Heart right ventricle (tissue), 16 donors: ENCODE results near the gene PRKCE. TPM values are rescaled to one million over a fixed set of nuclear protein-coding genes. Genes with fewer than 3 reads are reported as not detected.

Source experiments
- ATAC-seq, 8 donors: fragments of 200-7000 bp; cut with Tn5 transposase; one replicate each; pipeline ENCODE4 v1.9.1; 2020; ENCODE audit warnings: mild to moderate bottlenecking in 8 of 8, moderate library complexity in 8 of 8, moderate number of reproducible peaks in 1 of 8
- DNase-seq, 2 donors: peaks; one replicate each; pipeline ENCODE4 v3.0.0-alpha.2; 2020
- H3K27ac ChIP-seq, 10 donors: fragments of 200-600 bp; sonication (generic) in 2 of 10; one replicate each; pipeline versions ENCODE4 v1.5.0 to v1.8.0; 2020 to 2022; ENCODE audit warnings: mild to moderate bottlenecking in 3 of 10
- H3K27me3 ChIP-seq, 7 donors: fragments of 200-600 bp; one replicate each; pipeline ENCODE4 v1.8.0; 2021 to 2022; ENCODE audit warnings: mild to moderate bottlenecking in 2 of 7
- H3K36me3 ChIP-seq, 9 donors: fragments of 200-600 bp; sonication (generic) in 1 of 9; one replicate each; pipeline versions ENCODE4 v1.5.0 to v1.8.0; 2020 to 2022; ENCODE audit warnings: mild to moderate bottlenecking in 2 of 9
- H3K4me1 ChIP-seq, 9 donors: fragments of 200-600 bp; sonication (generic) in 1 of 9; one replicate each; pipeline versions ENCODE4 v1.5.0 to v1.8.0; 2020 to 2022; ENCODE audit warnings: mild to moderate bottlenecking in 4 of 9
- H3K4me3 ChIP-seq, 10 donors: fragments of 200-600 bp; sonication (generic) in 2 of 10; one replicate each; pipeline versions ENCODE4 v1.5.0 to v1.8.0; 2020 to 2022; ENCODE audit warnings: mild to moderate bottlenecking in 7 of 10, moderate library complexity in 2 of 10
- H3K9me3 ChIP-seq, 11 donors: fragments of 200-600 bp in 10 of 11; sonication (generic) in 2 of 11; one replicate each; pipeline versions ENCODE4 v1.5.0 to v1.8.0; 2013 to 2022; ENCODE audit warnings: mild to moderate bottlenecking in 2 of 11, control low read depth in 1 of 11, moderate library complexity in 1 of 11
- CTCF ChIP-seq, 9 donors: fragments of 200-600 bp; sonication (generic) in 2 of 9; IDR thresholded peaks; one replicate each; pipeline versions ENCODE4 v1.5.0 to v1.8.0; 2021 to 2022; ENCODE audit warnings: antibody characterized with exemption in 9 of 9, mild to moderate bottlenecking in 5 of 9, moderate library complexity in 1 of 9
- WGBS, 2 donors: extraction: QIAGEN DNeasy Blood & Tissue Kit; methylation state at CpG; one replicate each; pipeline ENCODE4 v1.1.7; 2013; ENCODE audit warnings: inconsistent platforms in 1 of 2; 5-methylcytosine and 5-hydroxymethylcytosine counted together
- intact Hi-C, 10 donors: fragments of 100-400 bp; cut with DNase I; formaldehyde crosslinking; loops; one replicate each; pipeline versions ENCODE4 v1.11.1 to v1.14.2; 2022
- polyA plus RNA-seq, 2 donors: library from polyadenylated mRNA; stranded (reverse); fragments of 200-250 nt; gene quantifications; one replicate each; pipeline ENCODE4 v1.2.3, GENCODE V29; 2013
- total RNA-seq, 10 donors: library from RNA; stranded (reverse); fragmentation: NEBNext Ultra II Directional in 3 of 10; extraction: Animal tissue kit (Norgen Biotek cat#: 25700) in 3 of 10; gene quantifications; one replicate each; pipeline versions ENCODE4 v1.2.1 to v1.2.4, GENCODE V29; 2021 to 2023
- donor health status: Arrhythmogenic right ventricular cardiomyopathy.
- donor health status: ischemic (EF 13 %, LVEDD 7.1; RV severe dilation, severe dysfunction).
- donor health status: healthy with polysubstance abuse.
- donor health status: DM: no; HTN: yes; CAD: no.
- donor health status: DM: no; HTN: no; CAD: no.
- donor health status: ischemic (EF 25% LVEDD 6.9; RV normal size, moderate dysfunction).
- donor health status: ischemic (EF 25% LVEDD 5.7; RV mildly dilated, moderate dysfunction).
- donor health status: healthy.
- donor health status: DM: yes; HTN: yes; CAD: no.
- donor health status: Ischemic cardiomyopathy.
- donor health status: ischemic (EF 35%, LVEDD 5.7; RV mildly dilated, moderate dysfunction).
- donor health status: nonischemic (EF 11% LVEDD 7.7; RV severe dilation, severe dysfunction).
- donor health status: DM: yes; HTN: yes; CAD: no.
- donor health status: PGD.
- donor health status: ischemic (EF 29% LVEDD 5.4; RV normal size, mild dysfunction).
- donor health status: nonischemic (EF 23%, LVEDD 6.1; RV moderate dilation, normal function).

Gene PRKCE
- total and polyA plus RNA-seq, 12 donors = 3.7 to 22.7 (median 16.7) TPM

DNA sequence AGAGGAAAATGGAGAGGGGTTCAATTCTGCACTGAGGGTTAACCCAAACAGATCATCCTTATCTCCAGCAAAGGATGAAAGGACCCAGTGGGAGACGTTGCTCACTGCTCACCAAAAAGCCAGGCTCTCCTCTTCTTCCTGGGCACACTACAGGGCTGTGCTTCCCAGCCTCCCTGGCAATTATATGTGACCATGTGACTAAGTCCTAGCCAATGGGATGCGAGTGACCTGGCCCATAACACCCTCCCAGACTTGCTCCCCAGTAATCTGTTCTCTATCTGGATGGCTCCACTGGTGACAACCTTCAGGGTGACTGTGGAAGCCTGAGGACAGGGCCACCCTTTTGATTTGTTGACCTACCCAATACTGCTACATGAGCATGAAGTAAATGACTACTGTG lies 10.9 kb upstream of the PRKCE start:
- DNase-seq = no peak
- H3K9me3 ChIP-seq = no peaks in the 10 kb centered on the region
- no peak overlapping the region for H3K27ac ChIP-seq
- TF ChIP-seq CTCF (IDR thresholded peaks at IDR 0.05) = no peak
- intact Hi-C loops = loop anchor here in 2 of 10 donors (5.0 kb wide), 2 partner anchors 137 to 297 kb away; no protein-coding TSS in a partner anchor
- H3K4me1 ChIP-seq = peaks cover 0 to 21% (median 6%) of the 10 kb centered on the region in 9 donors
- no peak for ATAC-seq
- H3K27me3 ChIP-seq = peaks cover 0 to 17% (median 6%) of the 10 kb centered on the region in 7 donors
- WGBS, 2 donors = 71% methylated on average over 2 of the region's 2 CpGs
- H3K4me3 ChIP-seq = no peak overlapping the region
- no peaks in the 10 kb centered on the region for H3K36me3 ChIP-seq

DNA sequence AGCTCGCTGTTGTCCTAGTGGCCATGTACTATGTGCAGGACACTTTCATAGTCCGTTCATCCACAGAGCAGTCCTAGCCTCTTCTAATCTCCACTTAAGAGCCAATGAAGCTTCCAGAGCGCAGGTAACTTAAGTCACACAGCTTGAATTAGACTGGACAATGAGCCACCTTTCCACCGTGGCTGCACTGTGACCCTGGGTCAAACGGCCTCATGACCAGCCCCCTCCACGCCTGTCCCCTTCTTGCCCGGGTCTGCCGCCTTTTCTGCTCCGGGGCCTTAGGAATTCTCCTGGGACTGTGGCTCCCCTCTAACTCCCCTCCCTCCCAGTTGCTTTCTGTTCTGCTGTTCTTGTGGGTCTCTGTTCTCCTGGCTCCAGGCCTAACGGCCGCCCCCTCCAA lies 8.4 kb upstream of the PRKCE start:
- peak overlapping the region in 2 of 10 donors; percentile 33 to 64 for H3K27ac ChIP-seq
- ATAC-seq = peak in 6 of 8 donors; percentile 14 to 29 (median 24)
- 21 to 22% methylated on average over 11 of the region's 11 CpGs for WGBS, 2 donors

DNA sequence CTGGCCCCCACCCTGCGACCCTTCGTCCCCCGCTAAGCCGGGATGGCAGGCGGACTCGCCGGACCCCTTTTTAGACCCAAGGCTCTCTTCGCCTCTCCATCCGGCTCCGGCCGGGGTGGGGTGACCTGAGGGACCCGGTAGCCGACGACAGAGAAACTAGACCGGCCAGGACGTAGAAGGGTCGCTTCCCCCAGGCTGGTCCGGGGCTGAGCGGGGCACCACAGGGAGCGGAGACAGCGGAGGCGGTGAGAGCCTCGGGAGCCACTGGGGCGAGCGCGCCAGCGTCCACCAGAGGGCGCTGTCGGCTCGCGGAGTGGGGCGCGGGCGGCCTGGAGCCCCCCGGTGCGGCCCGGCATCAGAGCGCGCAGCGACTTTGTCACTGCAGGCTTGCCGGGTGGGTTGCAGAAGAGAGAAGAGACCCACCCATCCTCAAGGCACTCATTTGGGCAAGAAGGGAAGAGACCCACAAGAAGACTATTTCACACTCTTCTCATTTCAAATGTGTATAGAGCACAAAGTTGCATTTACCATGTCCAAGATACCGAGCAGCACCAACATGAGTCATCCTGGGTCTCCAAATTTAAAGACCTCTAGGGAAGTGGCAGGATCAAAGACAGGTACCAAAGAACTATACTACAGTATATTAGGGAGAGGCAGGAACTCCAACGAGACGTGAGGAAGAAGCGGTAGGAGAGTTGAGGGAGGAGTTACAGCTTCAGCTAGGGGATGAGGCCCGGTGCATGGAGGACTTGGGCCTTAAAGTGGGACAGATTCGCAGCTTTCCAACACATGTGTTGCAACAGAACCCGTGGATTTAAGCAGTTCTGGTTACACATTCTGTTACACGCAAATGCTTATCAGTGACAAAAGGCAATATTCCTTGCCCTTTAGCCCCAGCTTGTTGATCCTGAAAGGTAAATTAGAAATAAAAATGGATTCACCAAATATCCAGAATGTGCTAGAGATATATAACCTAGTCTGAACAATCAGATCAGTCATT lies 7.6 kb upstream of the PRKCE start:
- peak; percentile 62 to 79 for DNase-seq
- Histone ChIP-seq H3K9me3 (no peaks in the 10 kb centered on the region), H3K27ac (peak overlapping the region in 2 of 10 donors; percentile 33 to 64), H3K36me3 (no peaks in the 10 kb centered on the region), H3K4me3 (peak overlapping the region; percentile 42 to 69 (median 62)), H3K4me1 (peaks cover 2 to 22% (median 12%) of the 10 kb centered on the region in 9 donors), H3K27me3 (peaks cover 0 to 17% (median 6%) of the 10 kb centered on the region in 7 donors)
- 12 to 13% methylated on average over 49 of the region's 49 CpGs for WGBS, 2 donors
- intact Hi-C loops = loop anchor here (1.0 to 5.0 kb wide), 6 partner anchors 133 to 293 kb away; no protein-coding TSS in a partner anchor
- TF ChIP-seq CTCF (IDR thresholded peaks at IDR 0.05) = peak; percentile 96 to 100 (median 99)
- ATAC-seq = peak; percentile 95 to 97 (median 96)

More for the DNA sequence above, 8.4 kb upstream of the PRKCE start:
- no peak for DNase-seq
- intact Hi-C loops = loop anchor here (1.0 to 5.0 kb wide), 6 partner anchors 134 to 294 kb away; no protein-coding TSS in a partner anchor
- peaks cover 0 to 17% (median 6%) of the 10 kb centered on the region in 7 donors for H3K27me3 ChIP-seq
- H3K4me1 ChIP-seq = peaks cover 0 to 15% (median 11%) of the 10 kb centered on the region in 9 donors
- H3K9me3 ChIP-seq = no peaks in the 10 kb centered on the region
- no peak for TF ChIP-seq CTCF (IDR thresholded peaks at IDR 0.05)
- no peaks in the 10 kb centered on the region for H3K36me3 ChIP-seq
- peak overlapping the region; percentile 42 to 69 (median 62) for H3K4me3 ChIP-seq

- H3K4me1 ChIP-seq = peaks cover 5 to 31% (median 22%) of the 10 kb centered on the region in 9 donors
- intact Hi-C loops = loop anchor here in 1 of 10 donors (5.0 kb wide), 1 partner anchor 131 kb away; no protein-coding TSS in a partner anchor
- 98 to 99% methylated on average over 2 of the region's 2 CpGs for WGBS, 2 donors
- TF ChIP-seq CTCF (IDR thresholded peaks at IDR 0.05) = no peak
- H3K4me3 ChIP-seq = no peak overlapping the region
- no peaks in the 10 kb centered on the region for H3K36me3 ChIP-seq
- H3K9me3 ChIP-seq = no peaks in the 10 kb centered on the region
- ATAC-seq (no peak), DNase-seq (no peak)
- peaks cover 0 to 17% (median 6%) of the 10 kb centered on the region in 7 donors for H3K27me3 ChIP-seq
- H3K27ac ChIP-seq = no peak overlapping the region
These were observed 5.2 kb upstream of the PRKCE start for GRCh38 chr2:45646289-45646688.
